Activated CD8-positive, alpha-beta memory T cell treated with anti-CD3 and anti-CD28 coated beads, Interleukin-2, amount 50 U/mL, for 24 hours (primary cell): ENCODE measurements around the gene HOXD13.

ENCODE experiments used
- DNase-seq: peaks from one replicate; pipeline ENCODE4 v3.0.0-alpha.2; 2020; ENCODE audit errors: extremely low read depth

Gene HOXD13

DNA sequence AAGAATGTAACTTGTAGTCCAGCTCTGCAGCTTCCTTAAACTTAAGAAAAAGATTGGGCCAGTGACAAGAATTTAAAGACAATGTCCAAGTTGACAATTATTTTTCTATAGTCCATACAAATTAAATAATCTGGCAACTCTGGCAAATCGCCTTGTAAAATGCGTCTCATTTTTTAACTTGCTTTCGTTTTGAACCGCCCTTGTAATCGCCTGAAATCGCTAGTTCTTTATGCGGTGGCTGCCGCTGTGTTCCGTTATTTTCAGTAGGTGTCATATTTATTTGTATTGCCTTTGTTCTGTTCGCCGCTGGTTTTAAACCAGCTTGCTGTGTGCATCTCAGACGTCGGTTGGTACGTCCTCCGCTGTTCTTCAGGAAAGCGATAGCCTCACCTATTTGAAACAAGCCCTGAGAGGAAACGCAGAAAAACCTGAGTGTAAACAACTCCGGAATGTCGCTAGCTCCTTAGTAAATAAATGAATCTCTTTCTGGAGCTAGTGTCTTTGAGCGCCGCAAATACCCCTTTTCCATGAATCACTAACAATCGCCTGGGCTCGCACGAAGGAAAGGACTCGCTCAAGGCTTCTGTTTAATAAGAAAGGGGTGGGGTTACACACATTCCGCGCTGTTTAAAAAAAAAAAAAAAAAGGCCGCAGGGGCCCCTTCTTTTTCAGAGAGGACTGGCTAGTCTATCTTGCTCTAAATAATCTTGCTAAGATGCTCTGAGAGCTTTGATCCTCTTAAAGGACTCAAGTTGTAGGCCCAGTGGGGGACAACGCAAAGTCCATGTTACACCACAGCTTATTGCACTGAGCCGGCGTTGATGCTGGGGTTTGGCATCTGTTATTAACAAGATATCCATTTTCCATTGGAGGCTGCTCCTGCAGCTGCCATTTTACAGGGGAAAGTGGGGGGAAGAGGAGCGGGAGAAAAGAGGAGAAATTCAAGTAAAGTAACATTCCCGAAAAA is 40.0 kb downstream of the HOXD13 start:
- no peak for DNase-seq

DNA sequence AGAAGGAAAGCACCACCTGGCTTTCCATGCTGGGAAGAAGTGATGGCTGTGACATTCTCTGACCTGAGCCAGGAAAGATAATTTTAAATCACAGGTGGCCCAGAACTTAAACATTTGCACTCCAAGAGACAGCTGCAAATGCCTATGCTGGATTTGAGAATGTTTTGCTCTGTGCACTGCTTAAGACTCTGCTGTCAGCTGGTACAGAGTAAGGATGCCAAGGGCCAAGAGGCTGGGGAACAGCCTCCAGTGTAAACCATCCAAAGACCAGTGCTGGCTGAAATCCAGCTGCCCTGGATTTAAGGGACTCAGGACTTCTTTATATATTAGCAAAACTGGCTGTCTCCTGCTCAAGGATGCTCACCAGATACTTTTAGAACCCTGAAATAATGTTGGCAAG is 40.9 kb downstream of the HOXD13 start:
- no peak for DNase-seq

DNA sequence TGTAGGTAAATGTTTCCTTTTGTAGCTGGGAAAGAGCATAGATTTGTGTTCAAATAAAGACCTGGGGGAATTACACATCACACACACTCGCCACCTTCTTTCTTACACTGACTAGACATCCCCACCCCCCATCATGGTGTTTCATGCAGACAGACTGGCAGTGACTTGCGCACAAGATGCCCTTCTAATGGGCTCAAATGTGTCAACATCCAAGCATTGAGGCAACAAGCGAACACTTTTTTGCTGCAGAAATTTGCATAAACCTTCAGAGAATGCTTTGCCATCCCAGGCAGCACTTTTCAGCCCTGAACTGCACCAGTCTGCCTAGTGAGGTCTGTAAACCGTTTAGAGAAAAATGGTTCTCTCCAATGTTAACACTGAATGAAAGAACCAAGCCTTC is 41.5 kb downstream of the HOXD13 start:
- no peak for DNase-seq

DNA sequence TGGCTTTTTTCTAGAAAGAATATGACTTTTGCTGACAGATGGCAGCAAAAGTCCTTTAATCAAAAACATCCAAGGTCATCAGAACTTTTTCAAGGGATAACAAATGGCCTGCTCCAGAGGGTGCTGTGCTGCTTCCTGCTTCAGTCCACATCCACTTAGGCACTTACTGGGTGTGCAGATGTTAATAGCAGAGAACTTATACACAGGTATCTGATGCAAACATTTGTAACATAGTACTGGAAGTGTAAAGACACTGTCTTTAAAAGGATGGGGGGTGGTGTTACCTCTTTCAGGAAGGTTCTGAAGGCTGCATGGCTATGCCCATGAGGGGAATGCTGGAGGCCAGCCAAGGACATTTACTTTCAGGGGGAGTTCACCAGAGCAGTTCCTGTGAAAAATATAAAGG is 42.5 kb downstream of the HOXD13 start:
- DNase-seq, result no peak

DNA sequence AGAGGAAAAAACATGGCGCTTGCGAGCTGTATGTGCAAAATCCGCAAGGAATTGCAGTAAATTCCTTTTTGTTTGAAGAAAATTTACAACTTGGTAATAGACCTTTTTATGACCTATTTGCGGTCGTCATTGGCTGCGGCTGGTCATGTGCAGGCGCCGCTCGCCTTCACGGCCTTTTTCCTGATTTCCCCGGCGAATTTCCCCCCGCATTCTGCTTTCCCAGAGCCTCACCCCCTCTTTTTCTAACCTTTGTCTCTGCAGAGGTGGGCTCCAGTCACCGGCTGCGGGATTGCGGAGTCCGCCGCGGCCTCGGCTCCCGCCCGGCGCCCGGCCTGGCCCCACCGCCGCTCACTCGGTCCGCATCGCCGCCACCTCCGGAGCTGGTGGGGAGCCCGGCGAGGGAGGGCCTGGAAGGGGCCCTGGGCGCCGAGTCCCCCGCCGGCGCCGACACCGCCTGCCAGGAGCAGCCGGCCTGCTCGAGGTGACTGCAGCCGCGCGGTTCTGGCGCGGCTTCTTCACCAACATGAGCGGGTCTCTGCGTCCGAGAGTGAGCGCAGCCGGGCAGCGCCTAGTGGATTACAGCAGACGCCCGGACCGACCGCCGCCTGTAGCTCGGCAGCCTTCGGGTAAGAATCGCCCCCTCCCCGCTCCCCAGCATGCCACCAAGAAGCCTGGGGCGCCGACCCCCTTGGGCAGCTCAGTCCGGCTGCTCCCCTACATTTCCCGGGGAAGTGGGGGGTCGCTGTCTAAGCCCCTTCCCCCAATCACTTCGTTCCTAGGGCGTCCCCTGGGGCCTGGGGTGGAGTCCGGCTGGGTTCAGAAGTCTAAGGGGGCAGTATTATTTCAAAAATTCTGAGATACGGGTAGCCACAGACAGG is 44.1 kb downstream of the HOXD13 start:
- DNase-seq, result no peak

DNA sequence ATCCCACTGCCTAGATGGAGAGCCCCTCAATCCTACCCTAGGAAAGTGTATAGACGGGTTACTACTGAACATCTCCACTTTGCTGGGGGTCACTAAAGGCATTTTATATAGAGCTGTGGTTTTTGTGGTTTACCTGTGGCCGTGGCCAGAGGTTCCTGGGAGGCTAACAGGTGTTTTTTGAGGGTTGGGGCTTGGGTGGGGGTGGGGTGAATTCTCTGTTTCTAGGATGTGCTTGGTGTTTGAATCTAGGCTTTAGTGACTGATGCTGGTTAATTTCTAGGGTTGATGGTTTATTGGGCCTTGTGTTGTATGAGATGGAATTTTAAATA is 44.7 kb downstream of the HOXD13 start:
- no peak for DNase-seq

DNA sequence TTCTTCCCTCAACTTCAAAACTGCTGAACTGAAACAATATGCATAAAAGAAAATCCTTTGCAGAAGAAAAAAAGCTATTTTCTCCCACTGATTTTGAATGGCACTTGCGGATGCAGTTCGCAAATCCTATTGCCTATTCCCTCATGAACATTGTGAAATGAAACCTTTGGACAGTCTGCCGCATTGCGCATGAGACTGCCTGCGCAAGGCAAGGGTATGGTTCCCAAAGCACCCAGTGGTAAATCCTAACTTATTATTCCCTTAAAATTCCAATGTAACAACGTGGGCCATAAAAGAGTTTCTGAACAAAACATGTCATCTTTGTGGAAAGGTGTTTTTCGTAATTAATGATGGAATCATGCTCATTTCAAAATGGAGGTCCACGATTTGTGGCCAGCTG is 45.4 kb downstream of the HOXD13 start:
- DNase-seq, result no peak

DNA sequence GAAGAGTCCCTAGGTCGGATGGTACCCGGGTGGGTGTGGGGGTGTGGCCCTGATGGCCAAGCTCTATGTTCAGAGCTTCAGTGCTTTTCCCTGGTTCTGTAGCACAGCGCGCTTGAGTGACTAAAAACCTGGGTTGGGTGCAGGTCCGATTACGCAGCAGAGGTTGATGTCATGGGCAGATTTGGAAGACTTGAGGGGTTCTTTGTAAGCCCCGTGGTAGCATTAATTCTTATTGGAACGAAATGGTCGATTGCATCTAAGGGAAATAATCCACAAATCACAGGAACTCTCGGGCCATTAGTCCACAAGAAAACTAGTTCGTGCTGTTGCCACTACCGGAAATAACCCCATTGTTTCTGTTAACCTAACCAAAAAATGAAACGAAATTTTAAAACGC is 46.0 kb downstream of the HOXD13 start:
- no peak for DNase-seq

DNA sequence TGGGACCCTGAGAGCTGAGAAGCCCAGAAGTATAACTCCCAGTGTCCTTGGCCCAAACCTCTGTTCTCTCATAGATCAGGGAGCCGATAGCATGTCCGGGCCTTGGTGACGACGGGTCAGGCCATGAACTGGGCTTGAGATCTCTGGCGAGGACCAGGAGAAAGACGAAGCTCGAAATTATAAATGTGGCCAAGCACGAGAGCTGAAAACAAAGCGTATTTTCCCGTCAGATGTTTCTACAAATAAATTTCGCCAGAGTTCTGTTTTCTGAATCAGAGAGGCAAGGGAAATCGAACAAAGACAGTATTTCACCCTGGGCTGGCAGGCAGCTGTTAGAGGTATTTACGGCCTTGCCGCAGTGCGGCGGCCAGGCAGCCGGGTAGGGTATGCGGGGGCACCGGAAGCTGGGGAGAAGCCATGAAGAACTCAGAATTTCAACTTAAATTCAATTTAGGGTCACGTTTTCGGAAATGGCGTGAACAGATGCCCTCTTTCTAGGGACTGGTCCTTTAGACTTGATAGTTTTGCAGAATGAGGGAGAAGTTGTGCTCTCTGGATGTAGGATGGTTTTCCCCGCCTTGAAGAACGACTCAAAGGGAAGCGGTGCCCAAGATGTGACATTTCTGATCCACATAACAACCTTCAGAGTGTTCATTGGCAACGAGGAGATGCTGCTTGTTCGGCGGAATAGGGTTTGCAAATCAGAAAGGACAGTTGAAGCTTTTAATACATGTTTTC is 46.6 kb downstream of the HOXD13 start:
- DNase-seq, result no peak

DNA sequence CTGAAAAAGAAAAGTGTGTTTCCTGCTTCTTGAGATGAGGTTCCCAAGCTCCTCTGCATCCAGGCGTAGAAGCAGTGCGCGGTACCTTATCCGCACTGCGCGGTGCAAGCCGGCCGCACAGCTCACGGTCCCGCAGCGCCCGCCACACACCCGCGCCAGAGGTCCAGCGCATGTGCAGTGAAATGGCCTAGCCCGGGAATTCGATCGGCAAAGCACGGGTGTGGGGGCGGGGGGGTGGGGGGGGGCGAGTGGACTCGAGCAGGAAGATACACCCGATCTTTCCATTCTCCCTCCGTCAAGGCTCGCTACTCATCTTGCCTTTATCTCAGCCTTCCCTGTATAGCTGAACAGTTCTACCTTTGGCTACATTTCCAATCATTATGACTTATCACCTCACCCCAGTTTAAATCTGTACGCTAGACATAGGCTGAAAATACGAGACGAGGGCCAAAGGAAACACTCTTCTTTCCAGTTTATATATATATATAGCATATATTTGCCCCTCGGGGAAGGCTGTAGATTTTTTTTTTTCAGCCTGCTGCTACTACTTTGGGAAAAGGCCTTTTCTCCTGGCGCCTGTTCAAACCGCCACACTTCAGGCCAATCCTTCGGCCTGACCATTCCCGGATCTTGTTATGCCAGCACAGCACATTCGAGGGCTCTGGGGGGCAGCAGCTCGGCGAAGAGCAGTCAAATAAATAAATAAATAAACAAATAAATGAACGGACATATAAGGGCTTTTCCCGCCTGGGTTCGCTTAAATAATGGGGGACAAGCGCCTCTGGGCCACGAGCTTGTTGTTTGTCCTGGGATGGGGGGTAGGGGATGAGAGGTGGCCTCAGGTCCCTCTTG is 47.4 kb downstream of the HOXD13 start:
- no peak for DNase-seq

DNA sequence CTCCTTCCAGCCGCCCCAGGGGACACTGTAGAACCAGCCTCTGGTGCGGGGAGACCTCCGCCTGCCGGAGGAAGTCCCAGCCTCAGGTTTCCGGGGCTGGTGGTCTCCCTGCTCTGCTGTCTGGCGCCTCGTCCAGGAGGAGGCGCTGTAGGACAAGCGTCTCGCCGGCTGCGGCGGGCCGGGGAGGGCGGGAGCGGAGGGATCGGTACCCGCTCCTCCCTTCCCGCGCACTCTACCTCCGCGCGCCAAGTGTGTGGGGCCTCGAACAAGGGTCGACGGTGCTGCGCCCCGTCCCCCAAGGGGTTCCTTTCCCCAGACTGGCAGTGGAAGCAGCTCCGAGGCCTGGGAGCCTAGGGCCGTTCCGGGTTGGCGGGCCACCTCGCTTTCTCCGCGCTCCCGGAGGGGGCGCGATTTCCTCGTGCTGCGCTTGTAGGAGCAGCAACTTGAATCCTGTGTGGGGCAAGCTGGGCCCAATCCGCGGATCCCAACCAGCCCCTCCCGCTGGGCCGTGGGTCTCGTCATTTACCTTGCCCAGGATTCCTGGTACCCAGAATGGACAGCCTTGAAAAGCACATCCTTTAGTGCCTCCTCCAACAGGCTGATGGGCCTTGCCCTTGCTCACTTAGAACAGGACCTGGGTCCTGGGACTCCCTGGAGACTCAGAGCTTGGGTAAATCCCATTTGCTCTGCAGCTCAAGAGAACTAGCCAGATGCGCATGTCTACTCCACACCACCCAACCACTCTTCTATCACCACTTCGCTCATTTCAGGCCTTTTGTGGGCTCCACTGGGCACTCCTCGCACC is 48.2 kb downstream of the HOXD13 start:
- no peak for DNase-seq

DNA sequence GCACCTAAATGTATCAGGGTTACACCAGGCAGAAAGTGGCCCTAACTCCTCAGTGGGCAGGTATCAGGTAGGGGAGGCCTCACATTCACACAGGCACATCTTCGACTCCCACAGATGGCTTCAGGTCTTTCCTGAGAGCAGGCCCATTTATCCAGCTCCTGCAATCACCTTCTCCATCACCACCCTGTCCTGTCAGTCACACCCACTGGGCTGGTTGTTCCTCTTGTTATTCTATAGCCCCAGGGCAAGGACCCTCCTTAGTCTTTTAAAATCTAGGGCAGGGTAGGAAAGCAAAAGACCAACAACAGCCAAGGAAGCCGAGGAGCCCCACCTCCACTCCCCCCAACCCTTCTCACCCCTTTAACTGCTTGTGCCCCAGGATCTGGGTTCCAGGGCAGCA is 49.8 kb downstream of the HOXD13 start:
- no peak for DNase-seq
